ENCODE data around the gene CORT.
"Not testable (repeated sequence)": the region's sequence is repeated elsewhere in the genome, so short reads cannot be mapped to it uniquely, and the experiment has no call there.

- TF ChIP-seq EZH2 (IDR thresholded peaks at IDR 0.05; ENCODE audit: insufficient read depth, poor library complexity, severe bottlenecking); EZH2phosphoT487 (IDR thresholded peaks at IDR 0.05; ENCODE audit: insufficient read depth, low read depth): not testable (repeated sequence)
Observed at GRCh38 chr1:10474309-10474612, 24.4 kb downstream of the CORT start.
